MM.1S (cell line): ENCODE data around the gene ZNF512.

Experiments used
- DNase-seq: peaks from one replicate; pipeline ENCODE4 v3.0.0-alpha.2; 2015
- H2AFZ ChIP-seq: fragments of 300-600 bp; sonication (generic); 2 replicates; pipeline ENCODE4 v1.6.0; 2016; ENCODE audit warnings: antibody characterized with exemption, low read length
- H3F3A ChIP-seq: fragments of 300-600 bp; sonication (generic); 2 replicates; pipeline ENCODE4 v1.6.1; 2016; ENCODE audit warnings: mild to moderate bottlenecking, antibody characterized with exemption, low read length, moderate library complexity, mixed read lengths; ENCODE audit not compliant: insufficient read depth
- H3K27ac ChIP-seq: fragments of 300-600 bp; sonication (generic); 2 replicates; pipeline ENCODE4 v1.5.1; 2016; ENCODE audit warnings: mild to moderate bottlenecking, low read length
- H3K27me3 ChIP-seq: fragments of 300-600 bp; sonication (generic); replicated peaks from 2 replicates; pipeline ENCODE4 v1.6.0; 2016; ENCODE audit warnings: low read length; ENCODE audit not compliant: insufficient read depth
- H3K36me3 ChIP-seq: fragments of 300-600 bp; sonication (generic); replicated peaks from 2 replicates; pipeline ENCODE4 v1.6.1; 2016; ENCODE audit warnings: mild to moderate bottlenecking, low read length, mixed read lengths; ENCODE audit not compliant: insufficient read depth
- H3K4me1 ChIP-seq: fragments of 300-600 bp; sonication (generic); 2 replicates; pipeline ENCODE4 v1.6.1; 2016; ENCODE audit warnings: low read length, mixed read lengths
- H3K4me2 ChIP-seq: fragments of 300-600 bp; sonication (generic); 2 replicates; pipeline ENCODE4 v1.6.0; 2016; ENCODE audit warnings: low read depth, low read length
- H3K4me3 ChIP-seq: fragments of 300-600 bp; sonication (generic); 2 replicates; pipeline ENCODE4 v1.5.1; 2016; ENCODE audit warnings: low read length, mixed read lengths
- H3K79me2 ChIP-seq: fragments of 300-600 bp; sonication (generic); 2 replicates; pipeline ENCODE4 v1.6.1; 2016; ENCODE audit warnings: mixed run types, low read length, mixed read lengths
- H3K9ac ChIP-seq: fragments of 300-600 bp; sonication (generic); 2 replicates; pipeline ENCODE4 v1.6.1; 2016; ENCODE audit warnings: low read length, mixed read lengths
- H3K9me2 ChIP-seq: fragments of 300-600 bp; sonication (generic); replicated peaks from 2 replicates; pipeline ENCODE4 v1.6.1; 2016; ENCODE audit warnings: mild to moderate bottlenecking, low read length, mixed read lengths; ENCODE audit not compliant: insufficient read depth
- H3K9me3 ChIP-seq: fragments of 300-600 bp; sonication (generic); replicated peaks from 2 replicates; pipeline ENCODE4 v1.6.1; 2016; ENCODE audit warnings: mild to moderate bottlenecking, low read length, mixed read lengths; ENCODE audit not compliant: insufficient read depth
- H4K20me1 ChIP-seq: fragments of 300-600 bp; sonication (generic); 2 replicates; pipeline ENCODE4 v1.6.1; 2016; ENCODE audit warnings: mild to moderate bottlenecking, low read length, moderate library complexity, mixed read lengths; ENCODE audit not compliant: insufficient read depth
- EZH2 ChIP-seq: fragments of 300-600 bp; sonication (generic); optimal IDR thresholded peaks from 2 replicates; pipeline ENCODE3; 2017; ENCODE audit warnings: low read depth, mild to moderate bottlenecking, antibody characterized with exemption, low read length, mixed read lengths
- EZH2phosphoT487 ChIP-seq: fragments of 300-600 bp; sonication (generic); IDR thresholded peaks from 2 replicates; pipeline ENCODE4 v1.6.1; 2018; ENCODE audit warnings: antibody characterized with exemption, low read length
- TF ChIP-seq, protein P1 (sequence below): fragments of 300-600 bp; sonication (generic); IDR thresholded peaks from 2 replicates; pipeline ENCODE4 v1.5.1; 2016; ENCODE audit warnings: antibody characterized with exemption, low read length, mixed read lengths

Gene ZNF512

DNA sequence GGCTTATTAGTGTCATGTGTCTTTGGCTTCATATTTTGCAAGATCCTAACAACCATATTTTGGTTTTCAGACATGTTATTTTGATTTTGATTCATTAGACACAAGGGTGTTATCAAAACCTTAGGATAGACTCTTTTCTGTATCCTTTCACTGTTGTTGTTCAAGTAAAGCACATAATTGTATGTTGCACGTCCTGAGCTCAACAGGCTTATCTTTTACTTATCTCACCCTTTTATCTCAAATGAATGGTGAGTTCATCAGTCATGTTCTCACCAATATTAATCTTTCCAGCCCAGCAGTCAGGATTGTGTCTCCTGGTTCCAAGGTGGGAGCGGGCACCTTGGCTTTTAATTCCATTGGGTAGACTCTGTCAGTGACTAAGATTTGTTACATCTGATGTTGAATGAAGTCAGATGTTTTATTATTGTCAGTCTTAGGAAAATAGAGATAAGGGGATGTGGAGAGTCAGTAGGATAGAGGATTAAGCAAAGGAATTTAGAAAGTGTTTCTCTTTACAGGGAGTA is 57.9 kb downstream of the ZNF512 start:
- TF ChIP-seq, protein P1, sequence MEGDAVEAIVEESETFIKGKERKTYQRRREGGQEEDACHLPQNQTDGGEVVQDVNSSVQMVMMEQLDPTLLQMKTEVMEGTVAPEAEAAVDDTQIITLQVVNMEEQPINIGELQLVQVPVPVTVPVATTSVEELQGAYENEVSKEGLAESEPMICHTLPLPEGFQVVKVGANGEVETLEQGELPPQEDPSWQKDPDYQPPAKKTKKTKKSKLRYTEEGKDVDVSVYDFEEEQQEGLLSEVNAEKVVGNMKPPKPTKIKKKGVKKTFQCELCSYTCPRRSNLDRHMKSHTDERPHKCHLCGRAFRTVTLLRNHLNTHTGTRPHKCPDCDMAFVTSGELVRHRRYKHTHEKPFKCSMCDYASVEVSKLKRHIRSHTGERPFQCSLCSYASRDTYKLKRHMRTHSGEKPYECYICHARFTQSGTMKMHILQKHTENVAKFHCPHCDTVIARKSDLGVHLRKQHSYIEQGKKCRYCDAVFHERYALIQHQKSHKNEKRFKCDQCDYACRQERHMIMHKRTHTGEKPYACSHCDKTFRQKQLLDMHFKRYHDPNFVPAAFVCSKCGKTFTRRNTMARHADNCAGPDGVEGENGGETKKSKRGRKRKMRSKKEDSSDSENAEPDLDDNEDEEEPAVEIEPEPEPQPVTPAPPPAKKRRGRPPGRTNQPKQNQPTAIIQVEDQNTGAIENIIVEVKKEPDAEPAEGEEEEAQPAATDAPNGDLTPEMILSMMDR = no peak
- no peak for TF ChIP-seq EZH2
- TF ChIP-seq EZH2phosphoT487 = no peak
- Histone ChIP-seq H3K9me2 (no peaks in the 10 kb centered on the region), H3K4me1 (no peaks in the 10 kb centered on the region), H3F3A (no peaks in the 10 kb centered on the region), H3K4me3 (no peak overlapping the region), H3K9me3 (no peaks in the 10 kb centered on the region), H3K27me3 (no peaks in the 10 kb centered on the region), H4K20me1 (no peaks in the 10 kb centered on the region), H3K79me2 (no peaks in the 10 kb centered on the region), H2AFZ (no peak overlapping the region), H3K9ac (no peak overlapping the region), H3K27ac (no peak overlapping the region), H3K36me3 (no peaks in the 10 kb centered on the region), H3K4me2 (no peak overlapping the region)
- DNase-seq = no peak

DNA sequence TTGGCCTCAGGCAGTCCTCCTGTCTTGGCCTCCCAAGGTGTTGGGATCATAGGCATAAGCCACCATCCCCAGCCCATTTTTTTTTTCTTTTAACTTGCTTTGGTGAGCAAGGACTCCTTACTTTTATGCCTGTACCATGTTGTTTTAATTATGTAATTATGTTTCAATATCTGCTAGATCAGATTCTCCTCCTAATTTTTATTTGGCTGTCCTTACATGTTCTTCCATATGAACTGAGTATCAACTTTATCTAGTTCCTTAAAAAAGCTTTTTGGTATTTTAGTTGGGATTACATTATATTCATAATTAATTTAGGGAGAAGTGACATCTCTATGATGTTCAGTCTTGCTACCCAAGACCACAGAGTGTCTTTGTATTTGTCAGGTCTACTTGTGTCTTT is 62.4 kb downstream of the ZNF512 start:
- Histone ChIP-seq H3K4me2 (no peak overlapping the region), H3K9ac (no peak overlapping the region), H3K27ac (no peak overlapping the region), H3K4me1 (no peaks in the 10 kb centered on the region), H3K4me3 (no peak overlapping the region), H3F3A (no peaks in the 10 kb centered on the region), H3K36me3 (no peaks in the 10 kb centered on the region), H3K9me3 (no peaks in the 10 kb centered on the region), H2AFZ (no peak overlapping the region), H3K9me2 (no peaks in the 10 kb centered on the region), H3K27me3 (no peaks in the 10 kb centered on the region), H3K79me2 (no peaks in the 10 kb centered on the region), H4K20me1 (no peaks in the 10 kb centered on the region)
- no peak for TF ChIP-seq EZH2phosphoT487
- DNase-seq = no peak

DNA sequence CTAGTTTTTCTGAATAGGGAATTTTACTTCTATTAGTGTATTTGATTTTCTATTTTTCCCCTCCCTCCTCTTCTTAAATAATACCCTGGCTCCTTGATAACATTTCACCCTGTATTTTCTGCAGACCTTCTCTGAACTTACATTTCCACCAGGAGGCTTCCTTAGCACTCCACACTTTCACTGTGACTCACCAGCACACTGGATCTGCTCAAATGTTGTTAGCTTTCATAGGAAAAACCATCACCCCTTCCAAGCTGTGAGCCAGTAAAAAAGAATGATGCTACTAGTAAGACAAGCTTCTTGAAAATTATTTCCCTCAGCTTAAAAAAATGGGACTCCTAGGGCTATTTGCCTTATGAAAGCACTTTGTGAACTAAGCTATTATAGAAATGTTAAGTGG is 64.4 kb downstream of the ZNF512 start:
- H3K79me2 ChIP-seq = no peaks in the 10 kb centered on the region
- no peak overlapping the region for H3K9ac ChIP-seq
- no peak overlapping the region for H3K4me2 ChIP-seq
- no peaks in the 10 kb centered on the region for H3K27me3 ChIP-seq
- H2AFZ ChIP-seq = no peak overlapping the region
- H3K9me2 ChIP-seq = no peaks in the 10 kb centered on the region
- no peak overlapping the region for H3K4me3 ChIP-seq
- H3K4me1 ChIP-seq = no peaks in the 10 kb centered on the region
- H4K20me1 ChIP-seq = no peaks in the 10 kb centered on the region
- DNase-seq = no peak
- no peaks in the 10 kb centered on the region for H3K9me3 ChIP-seq
- H3K36me3 ChIP-seq = 0 out of 2 replicates have a peak, but pooled peaks cover 8% of the 10 kb centered on the region
- no peaks in the 10 kb centered on the region for H3F3A ChIP-seq
- TF ChIP-seq, protein P1 = no peak
- TF ChIP-seq EZH2 (no peak), EZH2phosphoT487 (no peak)
- no peak overlapping the region for H3K27ac ChIP-seq

DNA sequence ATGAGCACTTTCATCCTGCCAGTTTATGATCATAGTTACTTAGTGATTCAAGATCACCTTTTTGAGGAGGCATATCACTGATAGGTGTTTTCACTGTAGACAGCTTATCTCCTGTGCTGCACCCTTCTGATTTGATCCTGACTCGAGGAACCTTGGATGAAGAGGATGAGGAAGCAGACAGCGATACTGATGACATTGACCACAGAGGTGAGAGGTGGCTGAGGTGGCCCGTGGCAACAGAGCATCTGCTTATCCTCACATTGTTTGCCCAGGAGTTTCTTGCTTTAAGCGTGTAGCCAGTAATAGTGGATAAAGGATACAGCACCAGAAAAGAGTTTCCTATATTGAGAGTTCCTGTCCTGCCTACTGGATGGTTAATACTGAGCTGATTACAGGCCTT is 64.9 kb downstream of the ZNF512 start:
- Histone ChIP-seq H3K4me3 (no peak overlapping the region), H4K20me1 (no peaks in the 10 kb centered on the region), H3K27me3 (no peaks in the 10 kb centered on the region), H3K9me3 (no peaks in the 10 kb centered on the region), H3K27ac (no peak overlapping the region), H3K4me2 (no peak overlapping the region), H3F3A (no peaks in the 10 kb centered on the region), H3K4me1 (no peaks in the 10 kb centered on the region), H3K36me3 (0 out of 2 replicates have a peak, but pooled peaks cover 8% of the 10 kb centered on the region), H3K79me2 (no peaks in the 10 kb centered on the region), H2AFZ (no peak overlapping the region), H3K9ac (no peak overlapping the region), H3K9me2 (no peaks in the 10 kb centered on the region)
- TF ChIP-seq, protein P1 = no peak
- no peak for DNase-seq
